A549 (cell line): ENCODE results near the gene GATA2.

Experiments
- CBX8 ChIP-seq: fragments of 200-600 bp; sonication (generic); IDR thresholded peaks from 2 replicates; pipeline ENCODE4 v1.6.1; 2016
- CTCF ChIP-seq: fragments of >200 bp; sonication (Bioruptor Twin); formaldehyde crosslinking; IDR thresholded peaks from 3 replicates; pipeline ENCODE4 v1.5.1; 2016
- EHMT2 ChIP-seq: fragments of 200-600 bp; sonication (generic); IDR thresholded peaks from 2 replicates; pipeline ENCODE4 v1.6.1; 2016; ENCODE audit warnings: antibody characterized with exemption, low read depth, mild to moderate bottlenecking, moderate library complexity
- MAZ ChIP-seq: fragments of 150-350 bp; IDR thresholded peaks from 2 replicates; pipeline ENCODE4 v1.6.1; 2014; ENCODE audit warnings: antibody characterized with exemption, low read depth, low read length, borderline replicate concordance
- MYC ChIP-seq: IDR thresholded peaks from 2 replicates; pipeline ENCODE4 v1.6.1; 2012; ENCODE audit warnings: mild to moderate bottlenecking, inconsistent platforms, low read length, improper control_type of control experiment, borderline replicate concordance
- POLR2A ChIP-seq: IDR thresholded peaks from 2 replicates; pipeline ENCODE4 v1.6.1; 2012; ENCODE audit warnings: mild to moderate bottlenecking, low read length
- RCOR1 ChIP-seq: fragments of 150-350 bp; IDR thresholded peaks from 2 replicates; pipeline ENCODE4 v1.6.1; 2014; ENCODE audit warnings: antibody characterized with exemption, low read length, low read depth
- SMC3 ChIP-seq: fragments of >200 bp; sonication (Bioruptor Twin); formaldehyde crosslinking; IDR thresholded peaks from 3 replicates; pipeline ENCODE4 v1.6.1; 2018; ENCODE audit warnings: inconsistent platforms

GRCh38 chr3:128481438-128481942 is 11.5 kb downstream of the GATA2 start:
- TF ChIP-seq MAZ (no peak), CTCF (no peak), SMC3 (no peak), CBX8 (no peak), MYC (no peak), RCOR1 (no peak), POLR2A (no peak), EHMT2 (no peak)
